AG20443 (cell line): Measurements from ENCODE around the gene RALA.
"Not testable (repeated sequence)": the region's sequence is repeated elsewhere in the genome, so short reads cannot be mapped to it uniquely, and the experiment has no call there.

Experiments
- DNase-seq: peaks from one replicate; pipeline ENCODE4 v3.0.0; 2012; ENCODE audit warnings: low spot score, mixed read lengths

RALA gene

GRCh38 chr7:39727231-39728012 lies 104.0 kb downstream of the RALA start:
- no peak for DNase-seq

- peak; percentile 97 for DNase-seq
Observed at GRCh38 chr7:39732837-39733804, 109.7 kb downstream of the RALA start.

GRCh38 chr7:39733881-39734632 lies 110.7 kb downstream of the RALA start:
- DNase-seq: peak; percentile 59

GRCh38 chr7:39734633-39735004 lies 111.2 kb downstream of the RALA start:
- no peak for DNase-seq

- no peak for DNase-seq
Observed at GRCh38 chr7:39735903-39736302, 112.5 kb downstream of the RALA start.

GRCh38 chr7:39741942-39742623 lies 118.7 kb downstream of the RALA start:
- DNase-seq: peak; percentile 65

- DNase-seq: no peak
Observed at GRCh38 chr7:39744620-39745019, 121.2 kb downstream of the RALA start.

GRCh38 chr7:39745320-39745719 lies 121.9 kb downstream of the RALA start:
- no peak for DNase-seq

GRCh38 chr7:39746103-39746819 lies 122.9 kb downstream of the RALA start:
- DNase-seq: peak; percentile 90

- peak; percentile 65 for DNase-seq
Observed at GRCh38 chr7:39749177-39749576, 125.8 kb downstream of the RALA start.

- DNase-seq: no peak
Observed at GRCh38 chr7:39749717-39750116, 126.3 kb downstream of the RALA start.

GRCh38 chr7:39750253-39751077 lies 127.1 kb downstream of the RALA start:
- DNase-seq: no peak

GRCh38 chr7:39753237-39753636 lies 129.9 kb downstream of the RALA start:
- not testable (repeated sequence) for DNase-seq

GRCh38 chr7:39753823-39754325 lies 130.5 kb downstream of the RALA start:
- no peak for DNase-seq

GRCh38 chr7:39754326-39755120 lies 131.2 kb downstream of the RALA start:
- peak; percentile 49 for DNase-seq

GRCh38 chr7:39757604-39758003 lies 134.2 kb downstream of the RALA start:
- DNase-seq: no peak
